DOHH2 (cell line): ENCODE measurements around the gene SMIM3.

ENCODE experiments used
- EZH2phosphoT487 ChIP-seq: fragments of 200-600 bp; sonication (generic); IDR thresholded peaks from 2 replicates; pipeline ENCODE4 v1.6.1; 2017; ENCODE audit warnings: borderline replicate concordance, mild to moderate bottlenecking, antibody characterized with exemption, low read length, moderate library complexity, mixed read lengths
- TF ChIP-seq, protein P1 (sequence below): fragments of 200-600 bp; sonication (generic); IDR thresholded peaks from one replicate; pipeline ENCODE4 v1.5.1; 2014; ENCODE audit warnings: antibody characterized with exemption, mild to moderate bottlenecking, low read depth, low read length; ENCODE audit not compliant: poor library complexity, severe bottlenecking

DNA sequence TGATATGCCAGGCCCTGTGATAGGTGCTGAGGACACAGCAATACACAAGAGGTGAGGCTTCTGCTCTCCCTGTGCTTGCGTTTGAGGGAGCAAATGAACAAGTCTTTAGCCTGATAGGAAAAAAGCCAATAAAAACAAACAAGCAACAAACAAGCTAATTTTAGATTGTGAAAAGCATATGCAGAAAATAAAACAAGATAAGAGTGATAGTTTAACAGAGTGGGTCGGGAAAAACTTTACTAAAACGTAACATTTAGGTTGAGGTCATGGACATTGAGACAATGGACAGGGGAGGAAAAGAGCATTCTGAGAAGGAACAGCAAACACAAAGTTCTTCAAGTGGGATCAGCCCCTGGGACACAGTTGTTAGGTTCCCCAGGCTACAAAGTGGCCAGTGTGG lies 4.3 kb downstream of the SMIM3 start:
- TF ChIP-seq, protein P1, sequence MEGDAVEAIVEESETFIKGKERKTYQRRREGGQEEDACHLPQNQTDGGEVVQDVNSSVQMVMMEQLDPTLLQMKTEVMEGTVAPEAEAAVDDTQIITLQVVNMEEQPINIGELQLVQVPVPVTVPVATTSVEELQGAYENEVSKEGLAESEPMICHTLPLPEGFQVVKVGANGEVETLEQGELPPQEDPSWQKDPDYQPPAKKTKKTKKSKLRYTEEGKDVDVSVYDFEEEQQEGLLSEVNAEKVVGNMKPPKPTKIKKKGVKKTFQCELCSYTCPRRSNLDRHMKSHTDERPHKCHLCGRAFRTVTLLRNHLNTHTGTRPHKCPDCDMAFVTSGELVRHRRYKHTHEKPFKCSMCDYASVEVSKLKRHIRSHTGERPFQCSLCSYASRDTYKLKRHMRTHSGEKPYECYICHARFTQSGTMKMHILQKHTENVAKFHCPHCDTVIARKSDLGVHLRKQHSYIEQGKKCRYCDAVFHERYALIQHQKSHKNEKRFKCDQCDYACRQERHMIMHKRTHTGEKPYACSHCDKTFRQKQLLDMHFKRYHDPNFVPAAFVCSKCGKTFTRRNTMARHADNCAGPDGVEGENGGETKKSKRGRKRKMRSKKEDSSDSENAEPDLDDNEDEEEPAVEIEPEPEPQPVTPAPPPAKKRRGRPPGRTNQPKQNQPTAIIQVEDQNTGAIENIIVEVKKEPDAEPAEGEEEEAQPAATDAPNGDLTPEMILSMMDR: no peak
- TF ChIP-seq EZH2phosphoT487: no peak
